MCF 10A (cell line): ENCODE results near the gene OR2F1. TPM values are rescaled to one million over a fixed set of nuclear protein-coding genes. Genes with fewer than 3 reads are reported as not detected.
A peak's percentile ranks its signal among the peaks of the same experiment; 100 is the strongest.

Source experiments
- BruUV-seq: library from RNA; stranded (reverse); fragments of 400-500 nt; replicated peaks from 2 replicates; lab custom pipeline; 2021; lab: Mats Ljungman, UMichigan
- CTCF ChIA-PET: fragments of 300-600 bp; sonication (Branson Sonifier 250); formaldehyde crosslinking; extraction: SDS; loops from one replicate; lab custom pipeline; 2021; ENCODE audit warnings: antibody characterized with exemption, inconsistent platforms; lab: Yijun Ruan, JAX
- POLR2A ChIA-PET: fragments of 300-600, 350-650 bp; sonication (Branson Sonifier 250); formaldehyde crosslinking; extraction: SDS; loops from one replicate; lab custom pipeline; 2020; ENCODE audit warnings: antibody characterized with exemption, inconsistent platforms; lab: Yijun Ruan, JAX
- DNase-seq: peaks from one replicate; pipeline ENCODE4 v3.0.0-alpha.2; 2018; ENCODE audit not compliant: unreplicated experiment
- H3K27ac Mint-ChIP-seq: one replicate; pipeline ENCODE4 v1.8.0; 2022; ENCODE audit warnings: mild to moderate bottlenecking, low read depth, mixed read lengths; ENCODE audit not compliant: unreplicated experiment
- H3K27me3 Mint-ChIP-seq: one replicate; pipeline ENCODE4 v1.8.0; 2022; ENCODE audit warnings: mixed read lengths; ENCODE audit not compliant: insufficient read depth, unreplicated experiment
- H3K36me3 Mint-ChIP-seq: one replicate; pipeline ENCODE4 v1.8.0; 2022; ENCODE audit warnings: mild to moderate bottlenecking, moderate library complexity, mixed read lengths; ENCODE audit not compliant: insufficient read depth, unreplicated experiment
- H3K4me1 Mint-ChIP-seq: one replicate; pipeline ENCODE4 v1.8.0; 2022; ENCODE audit warnings: mixed read lengths; ENCODE audit not compliant: insufficient read depth, unreplicated experiment
- H3K4me3 Mint-ChIP-seq: one replicate; pipeline ENCODE4 v1.8.0; 2022; ENCODE audit warnings: mild to moderate bottlenecking, moderate library complexity, mixed read lengths; ENCODE audit not compliant: unreplicated experiment
- H3K9me3 Mint-ChIP-seq: one replicate; pipeline ENCODE4 v1.8.0; 2022; ENCODE audit warnings: mixed read lengths; ENCODE audit not compliant: unreplicated experiment
- intact Hi-C: fragments of 100-400 bp; cut with micrococcal nuclease; formaldehyde crosslinking; loops from 2 replicates; pipeline ENCODE4 v1.14.1; 2022
- total RNA-seq: library from RNA; stranded (reverse); gene quantifications from 2 replicates; pipeline ENCODE4 v1.2.3, GENCODE V29; 2022
- TF ChIP-seq, protein P1 (sequence below): fragments of 200-600 bp; IDR thresholded peaks from one replicate; pipeline ENCODE4 v1.8.0; 2022; ENCODE audit warnings: antibody characterized with exemption, mild to moderate bottlenecking; ENCODE audit not compliant: unreplicated experiment

The OR2F1 gene
- total RNA-seq, 1 experiment from 2014 or later = not detected

DNA sequence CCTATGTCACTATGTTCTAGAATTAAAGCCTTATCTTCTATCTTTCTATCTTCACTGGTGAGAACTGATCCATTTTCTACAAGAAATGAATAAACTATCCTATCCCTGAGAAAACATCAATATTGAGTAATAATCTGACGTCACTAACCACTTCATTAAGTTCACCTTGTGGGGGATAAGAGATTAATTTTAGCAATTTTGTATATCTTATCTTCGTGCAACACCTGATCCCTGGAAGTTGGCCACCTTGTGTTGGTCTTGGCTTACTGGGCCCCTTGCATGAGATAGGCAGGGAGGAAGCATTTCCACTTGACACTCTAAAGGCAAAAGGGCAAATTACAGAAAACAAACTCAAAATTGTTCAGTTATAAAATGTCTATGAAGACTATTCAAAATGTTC, 25.4 kb downstream of the OR2F1 start:
- CTCF ChIA-PET = interaction anchor here (1.1 kb wide), 1 partner anchor 32 kb away, joined by 3 read pairs; no protein-coding TSS in a partner anchor
- Mint-ChIP-seq H3K9me3 (no peaks in the 10 kb centered on the region), H3K4me1 (peaks cover 21% of the 10 kb centered on the region), H3K4me3 (no peak overlapping the region), H3K27ac (peak overlapping the region; percentile 33), H3K27me3 (no peaks in the 10 kb centered on the region), H3K36me3 (no peaks in the 10 kb centered on the region)
- TF ChIP-seq, protein P1, sequence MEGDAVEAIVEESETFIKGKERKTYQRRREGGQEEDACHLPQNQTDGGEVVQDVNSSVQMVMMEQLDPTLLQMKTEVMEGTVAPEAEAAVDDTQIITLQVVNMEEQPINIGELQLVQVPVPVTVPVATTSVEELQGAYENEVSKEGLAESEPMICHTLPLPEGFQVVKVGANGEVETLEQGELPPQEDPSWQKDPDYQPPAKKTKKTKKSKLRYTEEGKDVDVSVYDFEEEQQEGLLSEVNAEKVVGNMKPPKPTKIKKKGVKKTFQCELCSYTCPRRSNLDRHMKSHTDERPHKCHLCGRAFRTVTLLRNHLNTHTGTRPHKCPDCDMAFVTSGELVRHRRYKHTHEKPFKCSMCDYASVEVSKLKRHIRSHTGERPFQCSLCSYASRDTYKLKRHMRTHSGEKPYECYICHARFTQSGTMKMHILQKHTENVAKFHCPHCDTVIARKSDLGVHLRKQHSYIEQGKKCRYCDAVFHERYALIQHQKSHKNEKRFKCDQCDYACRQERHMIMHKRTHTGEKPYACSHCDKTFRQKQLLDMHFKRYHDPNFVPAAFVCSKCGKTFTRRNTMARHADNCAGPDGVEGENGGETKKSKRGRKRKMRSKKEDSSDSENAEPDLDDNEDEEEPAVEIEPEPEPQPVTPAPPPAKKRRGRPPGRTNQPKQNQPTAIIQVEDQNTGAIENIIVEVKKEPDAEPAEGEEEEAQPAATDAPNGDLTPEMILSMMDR = no peak
- BruUV-seq = no TSS peak
- no peak for DNase-seq
- intact Hi-C loops = loop anchor here (5.0 to 10.0 kb wide), 2 partner anchors 45 to 78 kb away; partner anchors contain the start of gene TCAF1
- POLR2A ChIA-PET = no interaction called here

GRCh38 chr7:143980746-143981510, 26.3 kb downstream of the OR2F1 start:
- H3K27me3 Mint-ChIP-seq = no peaks in the 10 kb centered on the region
- no peak for DNase-seq
- ChIA-PET POLR2A (interaction anchor here (0.9 kb wide), 1 partner anchor 36 kb away, joined by 3 read pairs; no protein-coding TSS in a partner anchor), CTCF (no interaction called here)
- H3K27ac Mint-ChIP-seq = no peak overlapping the region
- H3K36me3 Mint-ChIP-seq = no peaks in the 10 kb centered on the region
- TF ChIP-seq, protein P1 = no peak
- no peak overlapping the region for H3K4me3 Mint-ChIP-seq
- peaks cover 21% of the 10 kb centered on the region for H3K4me1 Mint-ChIP-seq
- no peaks in the 10 kb centered on the region for H3K9me3 Mint-ChIP-seq
- no TSS peak for BruUV-seq
- intact Hi-C loops = no loop called here

DNA sequence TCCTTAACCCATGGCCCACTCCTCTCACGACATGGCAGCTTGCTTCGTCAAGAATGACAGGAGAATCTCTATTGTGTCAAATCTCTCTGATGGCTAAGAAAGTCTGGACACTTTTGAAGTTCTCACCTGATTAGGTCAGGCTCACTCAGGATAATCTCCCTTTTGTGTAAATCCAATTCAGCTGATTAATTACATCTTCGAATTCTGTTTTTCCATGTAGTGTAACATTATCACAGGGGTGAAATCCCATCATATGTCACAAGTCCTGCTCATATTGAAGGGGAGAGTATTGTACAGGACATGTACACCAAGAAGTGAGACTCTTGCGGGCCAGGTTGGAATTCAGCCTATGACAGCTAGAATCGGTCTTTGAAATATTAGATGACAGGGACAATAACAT, 29.3 kb downstream of the OR2F1 start:
- H3K27ac Mint-ChIP-seq = no peak overlapping the region
- CTCF ChIA-PET = interaction anchor here (0.6 kb wide), 1 partner anchor 56 kb away, joined by 3 read pairs; no protein-coding TSS in a partner anchor
- H3K4me1 Mint-ChIP-seq = peaks cover 12% of the 10 kb centered on the region

DNA sequence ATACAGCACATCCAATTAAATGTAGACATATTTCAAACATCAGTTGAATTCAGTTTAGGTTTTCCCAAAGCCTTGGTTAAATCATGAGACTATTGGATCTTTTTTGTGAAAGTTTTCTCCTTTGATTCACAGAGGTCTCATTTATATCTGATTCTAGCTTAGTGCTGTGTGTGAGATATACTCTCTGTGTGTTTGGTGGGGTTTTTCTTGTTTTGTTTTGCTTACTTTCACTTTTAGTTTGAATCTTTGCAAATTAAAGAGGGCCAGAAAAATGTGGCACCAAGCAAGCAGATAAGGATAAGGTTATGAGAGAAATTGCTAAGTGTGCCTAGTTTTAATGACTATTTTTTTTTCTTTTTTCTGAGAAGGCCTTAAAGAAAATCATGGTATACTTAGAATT, 32.9 kb downstream of the OR2F1 start:
- Mint-ChIP-seq H3K9me3 (no peaks in the 10 kb centered on the region), H3K36me3 (no peaks in the 10 kb centered on the region), H3K27me3 (no peaks in the 10 kb centered on the region), H3K4me3 (no peak overlapping the region), H3K4me1 (no peaks in the 10 kb centered on the region), H3K27ac (no peak overlapping the region)
- TF ChIP-seq, protein P1 = no peak
- intact Hi-C loops = no loop called here
- POLR2A ChIA-PET = no interaction called here
- no peak for DNase-seq
- CTCF ChIA-PET = interaction anchor here (0.6 to 1.1 kb wide), 2 partner anchors 25 to 408 kb away, joined by 3 to 4 read pairs; no protein-coding TSS in a partner anchor
- BruUV-seq = no TSS peak

More for the DNA sequence above, 29.3 kb downstream of the OR2F1 start:
- POLR2A ChIA-PET = no interaction called here
- no TSS peak for BruUV-seq
- intact Hi-C loops = no loop called here
- H3K4me3 Mint-ChIP-seq = no peak overlapping the region
- H3K36me3 Mint-ChIP-seq = no peaks in the 10 kb centered on the region
- TF ChIP-seq, protein P1 = no peak
- DNase-seq = no peak
- no peaks in the 10 kb centered on the region for H3K27me3 Mint-ChIP-seq
- H3K9me3 Mint-ChIP-seq = no peaks in the 10 kb centered on the region
